Hepatocyte (in vitro differentiated cells): ENCODE measurements around the gene TANGO6. TPM values are rescaled to one million over a fixed set of nuclear protein-coding genes. Genes with fewer than 3 reads are reported as not detected.

Source experiments
- DNase-seq: peaks from one replicate; pipeline ENCODE4 v3.0.0-alpha.2; 2016; ENCODE audit warnings: low spot score
- H2AFZ ChIP-seq: fragments of 200-600 bp; sonication (generic); 2 replicates; pipeline ENCODE4 v1.6.0; 2016; ENCODE audit warnings: antibody characterized with exemption, mild to moderate bottlenecking
- H3K27ac ChIP-seq: fragments of 200-600 bp; sonication (generic); 2 replicates; pipeline ENCODE4 v1.5.1; 2016; ENCODE audit warnings: mild to moderate bottlenecking
- H3K27me3 ChIP-seq: fragments of 200-600 bp; sonication (generic); 2 replicates; pipeline ENCODE4 v1.6.1; 2016
- H3K36me3 ChIP-seq: fragments of 200-600 bp; sonication (generic); replicated peaks from 2 replicates; pipeline ENCODE4 v1.5.1; 2016; ENCODE audit warnings: low read depth; ENCODE audit not compliant: insufficient read depth
- H3K4me1 ChIP-seq: fragments of 200-600 bp; sonication (generic); 2 replicates; pipeline ENCODE4 v1.5.1; 2016; ENCODE audit warnings: mild to moderate bottlenecking, moderate library complexity; ENCODE audit not compliant: insufficient read depth
- H3K4me2 ChIP-seq: fragments of 200-600 bp; sonication (generic); 2 replicates; pipeline ENCODE4 v1.6.0; 2016
- H3K4me3 ChIP-seq: fragments of 200-600 bp; sonication (generic); 2 replicates; pipeline ENCODE4 v1.5.1; 2016; ENCODE audit warnings: mild to moderate bottlenecking
- H3K79me2 ChIP-seq: fragments of 200-600 bp; sonication (generic); 2 replicates; pipeline ENCODE4 v1.6.0; 2017; ENCODE audit warnings: mild to moderate bottlenecking
- H3K9me2 ChIP-seq: fragments of 200-600 bp; sonication (generic); replicated peaks from 2 replicates; pipeline ENCODE4 v1.6.0; 2017; ENCODE audit warnings: mild to moderate bottlenecking; ENCODE audit not compliant: insufficient read depth
- H3K9me3 ChIP-seq: fragments of 200-600 bp; sonication (generic); 2 replicates; pipeline ENCODE4 v1.5.1; 2016; ENCODE audit warnings: low read depth, mild to moderate bottlenecking
- H4K20me1 ChIP-seq: fragments of 200-600 bp; sonication (generic); 2 replicates; pipeline ENCODE4 v1.6.0; 2016; ENCODE audit warnings: mild to moderate bottlenecking; ENCODE audit not compliant: insufficient read depth, poor library complexity, severe bottlenecking
- EZH2 ChIP-seq: fragments of 200-600 bp; sonication (generic); IDR thresholded peaks from 2 replicates; pipeline ENCODE4 v1.6.1; 2016; ENCODE audit warnings: antibody characterized with exemption, mild to moderate bottlenecking, borderline replicate concordance
- EZH2phosphoT487 ChIP-seq: fragments of 200-600 bp; sonication (generic); IDR thresholded peaks from one replicate; pipeline ENCODE4 v1.6.1; 2018; ENCODE audit warnings: antibody characterized with exemption, mild to moderate bottlenecking, low read depth, moderate library complexity; ENCODE audit not compliant: unreplicated experiment, severe bottlenecking
- WGBS: methylation state at CpG from one replicate; pipeline ENCODE4 v1.1.6; 2016; ENCODE audit warnings: low lambda C conversion rate; ENCODE audit errors: missing lambda C conversion rate; 5-methylcytosine and 5-hydroxymethylcytosine counted together
- polyA plus RNA-seq: library from polyadenylated mRNA; unstranded; fragments of >200 nt; fragmentation: Nextera tagmentation; extraction: Ambion mirVana; gene quantifications from 2 replicates; pipeline ENCODE4 v1.2.1, GENCODE V29; 2016
- total RNA-seq: library from RNA; depleted of rRNA; stranded (reverse); fragments of >200 nt; gene quantifications from 2 replicates; pipeline ENCODE4 v1.2.3, GENCODE V29; 2014
- TF ChIP-seq, protein P1 (sequence below): fragments of 200-600 bp; sonication (generic); IDR thresholded peaks from 2 replicates; pipeline ENCODE4 v1.5.1; 2016; ENCODE audit warnings: antibody characterized with exemption, mild to moderate bottlenecking; ENCODE audit not compliant: poor library complexity

Gene TANGO6
- total and polyA plus RNA-seq, 2 experiments from 2014 or later = 4.8 to 6.5 TPM

DNA sequence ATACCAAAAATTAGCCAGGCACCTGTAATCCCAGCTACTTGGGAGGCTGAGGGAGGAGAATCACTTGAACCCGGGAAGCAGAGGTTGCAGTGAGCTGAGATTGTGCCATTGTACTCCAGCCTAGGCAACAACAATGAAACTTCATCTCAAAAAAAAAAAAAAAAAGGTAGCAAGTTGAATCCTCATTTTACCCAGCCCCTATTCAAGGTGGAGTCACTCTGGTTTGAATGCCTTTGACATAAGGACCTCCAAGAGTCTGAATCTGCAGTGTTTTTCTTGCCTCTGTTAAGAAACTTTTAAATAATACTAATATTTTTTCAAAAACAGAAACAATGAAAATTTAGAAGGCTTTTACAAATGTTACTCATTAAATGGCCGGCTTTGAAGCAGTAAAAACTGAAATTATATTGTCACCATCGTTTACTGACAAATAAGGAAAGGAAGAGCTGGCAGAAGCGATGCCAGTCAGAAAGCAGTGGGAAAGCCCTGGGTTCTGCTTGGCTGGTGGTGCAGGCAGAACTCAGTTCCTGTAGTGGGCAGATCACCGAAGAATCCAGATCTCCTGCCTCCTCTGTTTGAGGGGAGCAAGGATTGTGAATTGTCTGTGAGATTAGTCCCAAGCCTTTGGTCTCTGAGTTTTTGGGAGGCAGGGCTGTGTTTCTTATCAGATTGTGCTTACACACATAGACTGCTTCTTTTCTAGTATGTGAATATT lies 162.5 kb downstream of the TANGO6 start:
- 92% methylated on average over 5 of the region's 5 CpGs for WGBS

DNA sequence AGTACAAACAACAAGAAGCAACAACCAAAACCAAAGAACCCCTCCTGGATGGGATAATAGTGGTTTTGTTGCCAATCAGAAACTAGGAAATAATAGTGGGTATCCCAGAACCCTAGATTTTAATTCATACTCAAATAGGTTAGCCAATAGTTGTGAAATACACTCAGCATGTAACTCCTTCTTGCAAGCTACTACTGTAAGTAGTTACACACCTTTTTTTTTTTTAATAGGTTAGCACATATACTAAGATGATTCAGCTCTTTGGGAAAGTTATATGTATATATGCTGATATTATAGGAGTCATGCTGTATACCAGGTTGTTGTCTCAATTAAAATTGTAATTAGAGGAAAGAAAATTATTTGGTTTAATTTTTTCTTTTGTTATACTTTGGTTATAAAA lies 169.6 kb downstream of the TANGO6 start:
- Histone ChIP-seq H4K20me1 (no peaks in the 10 kb centered on the region), H3K27ac (no peak overlapping the region), H3K27me3 (no peaks in the 10 kb centered on the region), H3K4me1 (no peaks in the 10 kb centered on the region), H3K79me2 (no peaks in the 10 kb centered on the region), H3K4me3 (no peak overlapping the region), H3K4me2 (no peak overlapping the region), H3K36me3 (no peaks in the 10 kb centered on the region), H3K9me2 (no peaks in the 10 kb centered on the region), H2AFZ (no peak overlapping the region), H3K9me3 (no peaks in the 10 kb centered on the region)
- TF ChIP-seq, protein P1, sequence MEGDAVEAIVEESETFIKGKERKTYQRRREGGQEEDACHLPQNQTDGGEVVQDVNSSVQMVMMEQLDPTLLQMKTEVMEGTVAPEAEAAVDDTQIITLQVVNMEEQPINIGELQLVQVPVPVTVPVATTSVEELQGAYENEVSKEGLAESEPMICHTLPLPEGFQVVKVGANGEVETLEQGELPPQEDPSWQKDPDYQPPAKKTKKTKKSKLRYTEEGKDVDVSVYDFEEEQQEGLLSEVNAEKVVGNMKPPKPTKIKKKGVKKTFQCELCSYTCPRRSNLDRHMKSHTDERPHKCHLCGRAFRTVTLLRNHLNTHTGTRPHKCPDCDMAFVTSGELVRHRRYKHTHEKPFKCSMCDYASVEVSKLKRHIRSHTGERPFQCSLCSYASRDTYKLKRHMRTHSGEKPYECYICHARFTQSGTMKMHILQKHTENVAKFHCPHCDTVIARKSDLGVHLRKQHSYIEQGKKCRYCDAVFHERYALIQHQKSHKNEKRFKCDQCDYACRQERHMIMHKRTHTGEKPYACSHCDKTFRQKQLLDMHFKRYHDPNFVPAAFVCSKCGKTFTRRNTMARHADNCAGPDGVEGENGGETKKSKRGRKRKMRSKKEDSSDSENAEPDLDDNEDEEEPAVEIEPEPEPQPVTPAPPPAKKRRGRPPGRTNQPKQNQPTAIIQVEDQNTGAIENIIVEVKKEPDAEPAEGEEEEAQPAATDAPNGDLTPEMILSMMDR = no peak
- no peak for DNase-seq

More for the DNA sequence above, 162.5 kb downstream of the TANGO6 start:
- H3K79me2 ChIP-seq = no peaks in the 10 kb centered on the region
- H2AFZ ChIP-seq = no peak overlapping the region
- H3K4me1 ChIP-seq = no peaks in the 10 kb centered on the region
- H4K20me1 ChIP-seq = no peaks in the 10 kb centered on the region
- no peaks in the 10 kb centered on the region for H3K9me2 ChIP-seq
- H3K27me3 ChIP-seq = no peaks in the 10 kb centered on the region
- no peaks in the 10 kb centered on the region for H3K36me3 ChIP-seq
- TF ChIP-seq EZH2 (no peak), EZH2phosphoT487 (no peak)
- TF ChIP-seq, protein P1 = no peak
- no peak for DNase-seq
- peaks cover 4% of the 10 kb centered on the region for H3K9me3 ChIP-seq
- no peak overlapping the region for H3K4me3 ChIP-seq
- H3K4me2 ChIP-seq = no peak overlapping the region
- no peak overlapping the region for H3K27ac ChIP-seq

DNA sequence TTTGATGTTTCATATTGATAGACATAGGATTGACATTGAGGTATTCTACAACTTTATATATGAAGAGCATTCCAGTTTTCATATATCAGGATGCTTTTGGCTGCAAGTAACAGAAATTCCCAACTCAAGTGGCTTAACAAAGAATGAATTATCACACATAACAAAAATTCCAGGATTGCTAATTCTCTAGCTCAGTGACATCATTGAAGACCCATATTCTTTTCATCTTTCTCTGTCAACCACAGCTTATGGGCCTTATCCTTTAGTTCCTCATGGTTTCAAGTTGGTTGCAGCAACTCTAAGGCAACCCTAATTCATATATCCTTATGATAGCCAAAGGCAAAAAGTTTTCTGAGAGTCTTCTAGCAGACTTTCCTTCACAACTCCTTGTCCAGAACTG lies 170.7 kb downstream of the TANGO6 start:
- Histone ChIP-seq H3K27me3 (no peaks in the 10 kb centered on the region), H3K4me3 (no peak overlapping the region), H2AFZ (no peak overlapping the region), H3K9me3 (no peaks in the 10 kb centered on the region), H3K36me3 (no peaks in the 10 kb centered on the region), H3K4me2 (no peak overlapping the region), H4K20me1 (no peaks in the 10 kb centered on the region), H3K4me1 (no peaks in the 10 kb centered on the region), H3K79me2 (no peaks in the 10 kb centered on the region), H3K27ac (no peak overlapping the region), H3K9me2 (no peaks in the 10 kb centered on the region)
- DNase-seq = no peak
- TF ChIP-seq EZH2phosphoT487 (no peak), EZH2 (no peak)
- TF ChIP-seq, protein P1 = no peak

DNA sequence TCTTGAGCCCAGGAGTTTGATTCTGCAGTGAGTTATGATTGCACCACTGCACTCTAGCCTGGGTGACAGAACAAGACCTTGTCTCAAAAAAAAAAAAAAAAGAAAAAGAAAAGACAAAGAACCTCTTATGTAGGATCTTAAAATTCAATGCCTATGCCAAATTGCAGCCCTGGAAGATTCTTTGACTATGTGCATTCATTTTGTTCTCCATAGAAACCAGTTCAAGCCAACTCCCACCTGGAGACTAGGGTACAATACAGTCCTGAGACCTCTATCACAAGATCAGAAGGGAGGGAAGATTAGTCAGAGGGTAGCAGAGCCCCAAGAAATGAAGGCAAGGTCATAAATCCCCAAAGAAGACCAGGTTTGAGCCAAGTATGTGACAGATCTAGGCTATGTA lies 171.5 kb downstream of the TANGO6 start:
- TF ChIP-seq, protein P1 = no peak
- TF ChIP-seq EZH2phosphoT487 (no peak), EZH2 (no peak)
- Histone ChIP-seq H3K36me3 (no peaks in the 10 kb centered on the region), H3K79me2 (no peaks in the 10 kb centered on the region), H3K4me1 (no peaks in the 10 kb centered on the region), H4K20me1 (no peaks in the 10 kb centered on the region), H3K4me3 (no peak overlapping the region), H3K9me2 (no peaks in the 10 kb centered on the region), H2AFZ (no peak overlapping the region), H3K4me2 (no peak overlapping the region), H3K27me3 (no peaks in the 10 kb centered on the region), H3K27ac (no peak overlapping the region), H3K9me3 (no peaks in the 10 kb centered on the region)
- DNase-seq = no peak
